ENCODE data around the gene ACADVL.

- no peak for TF ChIP-seq EZH2 (IDR thresholded peaks at IDR 0.05; ENCODE audit: low read length, unreplicated experiment)
- TF ChIP-seq CTCF (conservative IDR thresholded peaks at IDR 0.05; ENCODE audit: low read depth, low read length) = no peak
Observed at GRCh38 chr17:7174603-7175326, 45.0 kb upstream of the ACADVL start.

All from PC-3 (cell line).